Vagina (tissue), 2 donors: ENCODE data around the gene TPCN2. TPM values are rescaled to one million over a fixed set of nuclear protein-coding genes. Genes with fewer than 3 reads are reported as not detected.

Source experiments
- DNase-seq, 2 donors: peaks; one replicate each; pipeline ENCODE4 v3.0.0-alpha.2; 2017; ENCODE audit errors: extremely low spot score in 2 of 2
- H3K27ac ChIP-seq: fragments of 200-600 bp; sonication (generic); one replicate; pipeline ENCODE4 v1.5.1; 2019
- H3K27me3 ChIP-seq: fragments of 200-600 bp; sonication (generic); one replicate; pipeline ENCODE4 v1.5.1; 2019
- H3K36me3 ChIP-seq, 2 donors: fragments of 200-600 bp; sonication (generic); one replicate each; pipeline ENCODE4 v1.5.1; 2017 to 2019
- H3K4me1 ChIP-seq: fragments of 200-600 bp; sonication (generic); one replicate; pipeline ENCODE4 v1.5.1; 2019
- H3K4me3 ChIP-seq, 2 donors: fragments of 200-600 bp; sonication (generic); 1 replicate in 1 of 2; 2 replicates in 1 of 2; pipeline ENCODE4 v1.5.1; 2016 to 2019
- H3K9me3 ChIP-seq: fragments of 200-600 bp; sonication (generic); one replicate; pipeline ENCODE4 v1.5.1; 2019
- CTCF ChIP-seq, 3 experiments: fragments of 450-650 bp in 2 of 3; fragments of 200-600 bp in 1 of 3; sonication (generic) in 1 of 3; IDR thresholded peaks; one replicate each; pipeline ENCODE4 v1.5.1; 2017 to 2019; ENCODE audit warnings: antibody characterized with exemption in 3 of 3, mild to moderate bottlenecking in 2 of 3, moderate library complexity in 2 of 3
- POLR2A ChIP-seq, 2 donors: fragments of 450-650 bp; IDR thresholded peaks; one replicate each; pipeline ENCODE4 v1.6.1; 2017; ENCODE audit warnings: antibody characterized with exemption in 2 of 2, mild to moderate bottlenecking in 2 of 2, moderate library complexity in 2 of 2
- POLR2AphosphoS5 ChIP-seq, 2 donors: sonication (generic); formaldehyde crosslinking; IDR thresholded peaks; one replicate each; pipeline ENCODE4 v1.9.0; 2017; ENCODE audit warnings: antibody characterized with exemption in 2 of 2, mild to moderate bottlenecking in 2 of 2, low read depth in 1 of 2; ENCODE audit not compliant: insufficient read depth in 1 of 2
- intact Hi-C: fragments of 100-400 bp; cut with DNase I; formaldehyde crosslinking; loops from one replicate; pipeline ENCODE4 v1.15.1; 2023
- total RNA-seq: library from RNA; depleted of rRNA; stranded (reverse); fragments of >200 nt; gene quantifications from one replicate; pipeline ENCODE4 v1.2.3, GENCODE V29; 2016

TPCN2 gene
- total RNA-seq, 1 donor from 2014 or later: 21.1 TPM

GRCh38 chr11:69122326-69122629 is 73.5 kb downstream of the TPCN2 start:
- TF ChIP-seq POLR2AphosphoS5 (IDR thresholded peaks at IDR 0.05; ENCODE audit: insufficient read depth in 1 of 2, low read depth in 1 of 2): no peak
- no peak for TF ChIP-seq POLR2A (IDR thresholded peaks at IDR 0.05)
- no peak for TF ChIP-seq CTCF (IDR thresholded peaks at IDR 0.05)
- Histone ChIP-seq H3K4me1 (peaks cover 26% of the 10 kb centered on the region), H3K9me3 (no peaks in the 10 kb centered on the region), H3K27me3 (no peaks in the 10 kb centered on the region), H3K36me3 (no peaks in the 10 kb centered on the region), H3K27ac (no peak overlapping the region), H3K4me3 (no peak overlapping the region)
- no peak for DNase-seq
- intact Hi-C loops: no loop called here

- no peak overlapping the region for H3K27ac ChIP-seq
- H3K27me3 ChIP-seq: no peaks in the 10 kb centered on the region
- H3K36me3 ChIP-seq: no peaks in the 10 kb centered on the region
- H3K4me3 ChIP-seq: no peak overlapping the region
- no peak for TF ChIP-seq CTCF (IDR thresholded peaks at IDR 0.05)
- no peak for TF ChIP-seq POLR2A (IDR thresholded peaks at IDR 0.05)
- TF ChIP-seq POLR2AphosphoS5 (IDR thresholded peaks at IDR 0.05; ENCODE audit: insufficient read depth in 1 of 2, low read depth in 1 of 2): peak in 1 of 2 donors; percentile 67
- H3K4me1 ChIP-seq: peaks cover 26% of the 10 kb centered on the region
- intact Hi-C loops: no loop called here
- no peak for DNase-seq
- H3K9me3 ChIP-seq: no peaks in the 10 kb centered on the region
Observed at GRCh38 chr11:69122630-69123431, 74.1 kb downstream of the TPCN2 start.

GRCh38 chr11:69123593-69124545 is 75.1 kb downstream of the TPCN2 start:
- H3K4me1 ChIP-seq: peaks cover 26% of the 10 kb centered on the region
- no peak overlapping the region for H3K27ac ChIP-seq
- no peaks in the 10 kb centered on the region for H3K9me3 ChIP-seq
- TF ChIP-seq POLR2A (IDR thresholded peaks at IDR 0.05): no peak
- TF ChIP-seq CTCF (IDR thresholded peaks at IDR 0.05): no peak
- no peak for TF ChIP-seq POLR2AphosphoS5 (IDR thresholded peaks at IDR 0.05; ENCODE audit: insufficient read depth in 1 of 2, low read depth in 1 of 2)
- no peak overlapping the region for H3K4me3 ChIP-seq
- no peaks in the 10 kb centered on the region for H3K27me3 ChIP-seq
- DNase-seq: no peak
- H3K36me3 ChIP-seq: no peaks in the 10 kb centered on the region
- intact Hi-C loops: no loop called here

- no peak overlapping the region for H3K4me3 ChIP-seq
Observed at GRCh38 chr11:69125861-69126260, 77.1 kb downstream of the TPCN2 start.

More at GRCh38 chr11:69125861-69126260, 77.1 kb downstream of the TPCN2 start:
- Histone ChIP-seq H3K27ac (no peak overlapping the region), H3K9me3 (no peaks in the 10 kb centered on the region), H3K4me1 (peaks cover 26% of the 10 kb centered on the region), H3K27me3 (no peaks in the 10 kb centered on the region), H3K36me3 (no peaks in the 10 kb centered on the region)
- no peak for TF ChIP-seq POLR2AphosphoS5 (IDR thresholded peaks at IDR 0.05; ENCODE audit: insufficient read depth in 1 of 2, low read depth in 1 of 2)
- no peak for TF ChIP-seq CTCF (IDR thresholded peaks at IDR 0.05)
- DNase-seq: no peak
- intact Hi-C loops: no loop called here
